ENCODE measurements around the gene RIT1. TPM values are rescaled to one million over a fixed set of nuclear protein-coding genes. Genes with fewer than 3 reads are reported as not detected.
"Not testable (repeated sequence)": the region's sequence is repeated elsewhere in the genome, so short reads cannot be mapped to it uniquely, and the experiment has no call there.

RIT1 gene
- total RNA-seq, 1 experiment from 2014 or later = 43.4 TPM

DNA sequence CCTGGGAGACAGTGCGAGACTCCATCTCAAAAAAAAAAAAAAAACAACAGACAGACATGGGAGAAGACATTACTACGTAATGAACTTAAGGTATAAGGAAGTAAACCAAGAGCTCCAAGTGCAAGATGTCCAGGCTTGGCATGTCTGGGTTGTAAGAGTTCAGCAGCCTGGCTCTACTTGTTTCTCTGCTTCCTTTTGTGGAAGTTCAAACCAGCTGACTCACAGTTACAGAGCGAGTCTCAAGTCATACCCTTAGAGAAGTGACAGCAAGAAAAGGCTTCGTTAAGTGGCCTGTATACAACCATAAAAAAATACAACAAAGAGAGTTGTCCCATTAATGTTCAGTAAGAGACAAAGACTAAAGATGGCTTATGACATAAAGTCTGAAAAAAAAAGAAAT lies 1.3 kb downstream of the RIT1 start:
- H3K9me3 ChIP-seq = no peaks in the 10 kb centered on the region
- peak overlapping the region; percentile 61 for H3K4me3 ChIP-seq
- no peak for DNase-seq
- H3K36me3 ChIP-seq = peaks cover 83% of the 10 kb centered on the region
- no peaks in the 10 kb centered on the region for H3K27me3 ChIP-seq

DNA sequence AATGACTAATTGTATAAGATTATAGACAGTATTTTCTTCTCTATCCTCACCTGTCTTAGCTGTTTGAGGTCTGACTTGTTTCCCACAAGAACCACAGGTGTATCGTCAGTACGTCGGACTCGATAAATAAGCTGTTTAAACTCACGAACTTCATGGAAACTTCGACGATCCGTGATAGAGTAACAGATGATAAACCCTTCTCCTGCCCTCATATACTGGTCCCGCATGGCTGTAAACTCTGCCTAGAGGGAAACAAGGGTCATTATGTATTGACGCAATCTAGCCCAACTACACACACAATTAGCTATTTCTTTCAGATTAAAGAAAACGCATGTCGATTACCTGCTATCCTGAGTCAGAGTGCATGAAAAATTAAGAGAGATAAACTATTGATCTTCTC lies 6.9 kb downstream of the RIT1 start:
- H3K36me3 ChIP-seq = peaks cover 86% of the 10 kb centered on the region
- no peak overlapping the region for H3K4me3 ChIP-seq
- H3K27me3 ChIP-seq = no peaks in the 10 kb centered on the region

DNA sequence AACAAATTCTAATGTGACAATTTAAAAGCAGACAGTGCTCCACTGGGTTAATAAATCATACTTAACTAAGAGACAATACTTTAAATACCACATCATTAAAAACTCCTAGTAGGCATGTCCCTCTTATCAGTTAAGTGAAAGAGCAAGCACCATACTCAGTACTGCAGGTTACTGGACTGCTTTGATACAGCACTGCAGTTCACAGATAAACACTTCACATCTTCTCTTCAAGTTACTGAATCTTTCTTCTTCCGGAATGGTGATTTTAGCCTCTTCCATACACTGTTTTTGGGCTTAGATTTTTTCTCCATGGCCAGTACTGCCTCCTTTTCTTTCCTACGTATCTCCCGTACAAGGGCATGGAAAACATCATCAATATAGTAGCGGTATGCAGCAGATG lies 11.0 kb downstream of the RIT1 start:
- no peak for DNase-seq
- no peak overlapping the region for H3K4me3 ChIP-seq
- no peaks in the 10 kb centered on the region for H3K9me3 ChIP-seq
- H3K36me3 ChIP-seq = peaks cover 85% of the 10 kb centered on the region
- no peaks in the 10 kb centered on the region for H3K27me3 ChIP-seq

More for the DNA sequence above, 6.9 kb downstream of the RIT1 start:
- H3K9me3 ChIP-seq = no peaks in the 10 kb centered on the region
- DNase-seq = no peak

DNA sequence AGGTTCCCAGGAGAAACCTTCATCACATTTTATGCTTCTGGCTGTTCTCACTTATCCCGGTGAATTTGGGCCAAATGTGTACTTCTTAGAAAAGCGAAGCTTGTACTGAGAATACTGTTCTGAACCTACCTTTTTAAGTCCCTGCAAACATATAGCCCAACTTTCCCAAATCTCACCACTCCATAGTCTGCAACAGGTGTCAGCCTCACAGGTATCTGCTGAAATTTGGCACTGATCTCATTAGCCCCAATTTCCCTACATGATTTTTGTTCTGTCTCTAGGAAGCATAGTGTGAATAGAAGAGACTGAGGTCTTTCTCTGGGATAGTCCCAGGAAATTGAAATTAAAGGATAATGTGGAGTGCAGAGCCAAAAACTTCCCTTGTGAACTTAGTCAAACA lies 11.5 kb downstream of the RIT1 start:
- DNase-seq = no peak
- no peak overlapping the region for H3K4me3 ChIP-seq
- H3K36me3 ChIP-seq = peaks cover 81% of the 10 kb centered on the region
- no peaks in the 10 kb centered on the region for H3K9me3 ChIP-seq
- no peaks in the 10 kb centered on the region for H3K27me3 ChIP-seq

GRCh38 chr1:155898888-155899287 lies 12.3 kb downstream of the RIT1 start:
- no peaks in the 10 kb centered on the region for H3K27me3 ChIP-seq
- no peak for DNase-seq
- peaks cover 73% of the 10 kb centered on the region for H3K36me3 ChIP-seq
- H3K9me3 ChIP-seq = no peaks in the 10 kb centered on the region
- no peak overlapping the region for H3K4me3 ChIP-seq

- Histone ChIP-seq H3K9me3 (no peaks in the 10 kb centered on the region), H3K4me3 (no peak overlapping the region), H3K27me3 (no peaks in the 10 kb centered on the region), H3K36me3 (peaks cover 64% of the 10 kb centered on the region)
- DNase-seq = no peak
Observed at GRCh38 chr1:155897746-155898145, 13.4 kb downstream of the RIT1 start.

GRCh38 chr1:155896476-155896875 lies 14.7 kb downstream of the RIT1 start:
- H3K9me3 ChIP-seq, DNase-seq, H3K27me3 ChIP-seq, H3K4me3 ChIP-seq: not testable (repeated sequence)
- H3K36me3 ChIP-seq = peaks cover 57% of the 10 kb centered on the region

DNA sequence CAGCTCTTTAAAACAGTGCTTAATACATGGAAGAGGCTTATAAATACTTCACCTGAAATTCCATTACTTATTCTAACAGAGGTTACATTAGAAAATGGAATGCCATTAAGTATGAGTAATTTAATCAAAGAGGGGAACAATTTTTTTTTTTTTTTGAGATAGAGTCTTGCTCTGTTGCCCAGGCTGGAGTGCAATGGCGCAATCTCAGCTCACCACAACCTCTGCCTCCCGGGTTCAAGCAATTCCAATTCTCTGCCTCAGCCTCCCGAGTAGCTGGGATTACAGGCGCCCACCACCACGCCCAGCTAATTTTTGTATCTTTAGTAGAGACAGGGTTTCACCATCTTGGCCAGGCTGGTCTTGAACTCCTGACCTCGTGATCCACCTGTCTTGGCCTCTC lies 15.5 kb downstream of the RIT1 start:
- not testable (repeated sequence) for H3K9me3 ChIP-seq, H3K27me3 ChIP-seq, H3K4me3 ChIP-seq, DNase-seq
- peaks cover 49% of the 10 kb centered on the region for H3K36me3 ChIP-seq

- DNase-seq = peak; percentile 77
- Histone ChIP-seq H3K4me3 (peak overlapping the region; percentile 1; the same call in 1 of the 2 replicates), H3K36me3 (peaks cover 28% of the 10 kb centered on the region), H3K9me3 (no peaks in the 10 kb centered on the region), H3K27me3 (no peaks in the 10 kb centered on the region)
Observed at GRCh38 chr1:155893389-155894142, 17.6 kb downstream of the RIT1 start.

- H3K4me3 ChIP-seq = peak overlapping the region; percentile 1; the same call in 1 of the 2 replicates
- peak; percentile 53 for DNase-seq
Observed at GRCh38 chr1:155892796-155893195, 18.4 kb downstream of the RIT1 start.

DNA sequence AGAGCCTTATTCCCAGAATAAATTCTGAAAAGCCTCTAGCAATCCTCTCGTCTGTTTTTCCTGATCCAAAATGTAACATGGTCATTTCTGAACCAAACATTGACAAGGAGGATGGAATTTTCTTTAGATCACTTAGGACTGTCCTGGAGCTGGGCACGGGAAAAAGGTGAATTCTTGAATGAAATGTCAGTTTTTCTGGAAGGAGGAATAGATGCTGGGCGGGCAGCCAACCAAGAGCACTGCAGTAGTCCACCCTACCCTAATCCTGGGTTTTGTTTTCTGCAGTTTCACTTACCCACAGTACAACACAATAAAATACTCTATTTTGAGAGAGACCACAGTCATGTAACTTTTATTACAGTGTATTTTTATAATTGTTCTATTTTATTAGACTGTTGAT lies 20.9 kb downstream of the RIT1 start:
- no peaks in the 10 kb centered on the region for H3K27me3 ChIP-seq
- peaks cover 8% of the 10 kb centered on the region; the same call in 1 of the 2 replicates for H3K36me3 ChIP-seq
- DNase-seq = peak; percentile 72
- no peak overlapping the region for H3K4me3 ChIP-seq
- H3K9me3 ChIP-seq = no peaks in the 10 kb centered on the region

More at GRCh38 chr1:155892796-155893195, 18.4 kb downstream of the RIT1 start:
- H3K9me3 ChIP-seq = no peaks in the 10 kb centered on the region
- peaks cover 28% of the 10 kb centered on the region for H3K36me3 ChIP-seq
- H3K27me3 ChIP-seq = no peaks in the 10 kb centered on the region

- peak; percentile 64 for DNase-seq
- Histone ChIP-seq H3K4me3 (no peak overlapping the region), H3K36me3 (peaks cover 11% of the 10 kb centered on the region)
Observed at GRCh38 chr1:155889566-155889965, 21.6 kb downstream of the RIT1 start.

GRCh38 chr1:155888481-155888880 lies 22.7 kb downstream of the RIT1 start:
- peaks cover 19% of the 10 kb centered on the region for H3K36me3 ChIP-seq
- H3K4me3 ChIP-seq = no peak overlapping the region
- H3K9me3 ChIP-seq = no peaks in the 10 kb centered on the region
- H3K27me3 ChIP-seq = no peaks in the 10 kb centered on the region
- no peak for DNase-seq

More at GRCh38 chr1:155889566-155889965, 21.6 kb downstream of the RIT1 start:
- H3K27me3 ChIP-seq = no peaks in the 10 kb centered on the region
- H3K9me3 ChIP-seq = no peaks in the 10 kb centered on the region

DNA sequence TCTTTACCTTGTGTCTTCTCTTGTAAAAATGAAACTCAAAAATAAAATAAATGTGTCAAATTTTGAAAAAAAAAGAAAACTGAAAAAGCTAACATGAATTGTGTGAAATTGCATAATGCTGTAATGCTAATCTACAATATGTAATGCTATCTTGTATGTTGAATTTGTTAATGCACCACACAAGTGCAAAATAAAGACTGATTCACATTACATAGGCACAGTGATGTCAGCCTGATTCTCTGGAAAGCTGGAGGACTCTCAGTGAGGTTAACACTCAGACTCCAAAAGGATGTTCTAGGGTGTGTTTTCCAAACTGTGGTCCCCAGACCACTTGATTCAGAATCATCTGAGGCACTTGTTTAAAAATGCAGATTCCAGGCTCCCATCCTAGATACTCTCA lies 26.2 kb downstream of the RIT1 start:
- H3K36me3 ChIP-seq = peaks cover 42% of the 10 kb centered on the region
- no peak for DNase-seq
- no peak overlapping the region for H3K4me3 ChIP-seq
- H3K9me3 ChIP-seq = no peaks in the 10 kb centered on the region
- H3K27me3 ChIP-seq = no peaks in the 10 kb centered on the region

- no peaks in the 10 kb centered on the region; the same call in 1 of the 2 replicates for H3K27me3 ChIP-seq
- DNase-seq = no peak
- H3K36me3 ChIP-seq = peaks cover 47% of the 10 kb centered on the region
- no peak overlapping the region for H3K4me3 ChIP-seq
- H3K9me3 ChIP-seq = no peaks in the 10 kb centered on the region
Observed at GRCh38 chr1:155884031-155884960, 26.9 kb downstream of the RIT1 start.

DNA sequence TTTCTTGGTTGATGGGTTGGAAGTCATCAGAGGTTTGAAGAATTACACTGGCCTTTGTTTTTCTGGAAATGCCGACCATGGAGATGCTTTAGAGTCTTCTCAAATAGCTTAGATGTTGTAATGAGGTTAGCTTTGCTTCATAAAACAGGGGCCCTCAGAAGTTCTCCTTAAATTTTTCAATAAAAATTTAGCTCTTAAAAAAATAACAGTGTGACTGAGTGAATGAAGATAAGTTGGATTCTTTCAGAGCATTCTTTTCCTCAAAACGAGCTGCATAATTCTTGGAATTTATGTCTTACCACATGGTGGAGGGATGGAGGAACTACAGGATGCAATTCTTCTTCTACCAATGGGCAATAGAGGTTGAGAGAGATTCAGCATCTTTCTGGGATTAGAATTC lies 28.4 kb downstream of the RIT1 start:
- no peaks in the 10 kb centered on the region; the same call in 1 of the 2 replicates for H3K27me3 ChIP-seq
- no peak for DNase-seq
- H3K9me3 ChIP-seq = no peaks in the 10 kb centered on the region

GRCh38 chr1:155882235-155882634 lies 28.9 kb downstream of the RIT1 start:
- Histone ChIP-seq H3K27me3 (no peaks in the 10 kb centered on the region; the same call in 1 of the 2 replicates), H3K9me3 (no peaks in the 10 kb centered on the region), H3K4me3 (no peak overlapping the region), H3K36me3 (peaks cover 46% of the 10 kb centered on the region)
- DNase-seq = no peak

More for the DNA sequence above, 28.4 kb downstream of the RIT1 start:
- H3K4me3 ChIP-seq = no peak overlapping the region
- H3K36me3 ChIP-seq = peaks cover 47% of the 10 kb centered on the region
